AG04450 (cell line): ENCODE results near the gene SLC28A1. TPM values are rescaled to one million over a fixed set of nuclear protein-coding genes. Genes with fewer than 3 reads are reported as not detected.

Experiments
- CTCF ChIA-PET: fragments of 300-600, 350-600 bp; formaldehyde crosslinking; extraction: SDS; loops from one replicate; lab custom pipeline; 2022; ENCODE audit warnings: antibody characterized with exemption, inconsistent platforms; lab: Charles Lee
- POLR2A ChIA-PET: fragments of 350-600 bp; formaldehyde crosslinking; extraction: SDS; loops from one replicate; lab custom pipeline; 2021; ENCODE audit warnings: antibody characterized with exemption, inconsistent platforms; lab: Yijun Ruan, JAX
- DNase-seq: peaks from one replicate; pipeline ENCODE4 v3.0.0-alpha.2; 2011; ENCODE audit warnings: low read depth, low spot score
- H3K27ac ChIP-seq: one replicate; pipeline ENCODE4 v1.5.1; 2012; ENCODE audit warnings: low read depth, low read length, control low read depth
- H3K27me3 ChIP-seq: one replicate; pipeline ENCODE4 v1.6.0; 2012; ENCODE audit warnings: low read length; ENCODE audit not compliant: control insufficient read depth, insufficient read depth
- H3K4me3 ChIP-seq: 2 replicates; pipeline ENCODE4 v1.5.1; 2011; ENCODE audit warnings: mild to moderate bottlenecking, low read depth, low read length, control low read depth
- H3K9me3 ChIP-seq: 2 replicates; pipeline ENCODE4 v1.5.1; 2012; ENCODE audit warnings: low read length; ENCODE audit not compliant: control insufficient read depth, insufficient read depth
- CTCF ChIP-seq: IDR thresholded peaks from 2 replicates; pipeline ENCODE4 v1.5.1; 2011; ENCODE audit warnings: low read depth, low read length, control low read depth, inconsistent platforms
- polyA plus RNA-seq: library from polyadenylated mRNA; depleted of rRNA; stranded (reverse); fragments of >200 nt; gene quantifications from 2 replicates; pipeline ENCODE4 v1.2.3, GENCODE V29; 2011

SLC28A1 gene
- polyA plus RNA-seq, 1 experiment = not detected

- POLR2A ChIA-PET = no interaction called here
- TF ChIP-seq CTCF = no peak
These were observed 67.3 kb downstream of the SLC28A1 start for GRCh38 chr15:84951736-84952135.

GRCh38 chr15:84953136-84953535 is 68.7 kb downstream of the SLC28A1 start:
- DNase-seq = no peak
- POLR2A ChIA-PET = no interaction called here
- no peaks in the 10 kb centered on the region for H3K27me3 ChIP-seq
- no peaks in the 10 kb centered on the region for H3K9me3 ChIP-seq
- CTCF ChIA-PET = interaction anchor here (1.0 to 2.6 kb wide), 2 partner anchors 91 to 216 kb away, joined by 3 to 24 read pairs; no protein-coding TSS in a partner anchor
- H3K4me3 ChIP-seq = no peak overlapping the region
- TF ChIP-seq CTCF = no peak
- no peak overlapping the region for H3K27ac ChIP-seq

More at GRCh38 chr15:84951736-84952135, 67.3 kb downstream of the SLC28A1 start:
- Histone ChIP-seq H3K27ac (no peak overlapping the region), H3K4me3 (no peak overlapping the region), H3K9me3 (no peaks in the 10 kb centered on the region), H3K27me3 (no peaks in the 10 kb centered on the region)
- CTCF ChIA-PET = interaction anchor here (0.6 kb wide), 1 partner anchor 364 kb away, joined by 3 read pairs; no protein-coding TSS in a partner anchor
- no peak for DNase-seq

GRCh38 chr15:84953726-84954125 is 69.3 kb downstream of the SLC28A1 start:
- Histone ChIP-seq H3K27me3 (no peaks in the 10 kb centered on the region), H3K4me3 (no peak overlapping the region), H3K27ac (no peak overlapping the region), H3K9me3 (no peaks in the 10 kb centered on the region)
- TF ChIP-seq CTCF = no peak
- DNase-seq = no peak
- ChIA-PET POLR2A (no interaction called here), CTCF (interaction anchor here (0.6 to 2.6 kb wide), 5 partner anchors 84 to 373 kb away, joined by 3 to 24 read pairs (median 3); partner anchors contain the start of gene NMB)

GRCh38 chr15:84955089-84955848 is 70.8 kb downstream of the SLC28A1 start:
- H3K27ac ChIP-seq = no peak overlapping the region
- ChIA-PET POLR2A (interaction anchor here (0.6 kb wide), 2 partner anchors 25 to 85 kb away, joined by 3 read pairs; no protein-coding TSS in a partner anchor), CTCF (interaction anchor here (0.6 to 2.6 kb wide), 9 partner anchors 26 to 396 kb away, joined by 3 to 24 read pairs (median 6); no protein-coding TSS in a partner anchor)
- no peaks in the 10 kb centered on the region for H3K27me3 ChIP-seq
- peak; percentile 52 for DNase-seq
- no peaks in the 10 kb centered on the region for H3K9me3 ChIP-seq
- peak; percentile 94 for TF ChIP-seq CTCF
- H3K4me3 ChIP-seq = peak overlapping the region; percentile 23; the same call in 1 of the 2 replicates

GRCh38 chr15:84956199-84956598 is 71.7 kb downstream of the SLC28A1 start:
- H3K27ac ChIP-seq = no peak overlapping the region
- no peak overlapping the region for H3K4me3 ChIP-seq
- ChIA-PET CTCF (interaction anchor here (0.7 to 1.2 kb wide), 5 partner anchors 18 to 1391 kb away, joined by 3 to 14 read pairs (median 4); no protein-coding TSS in a partner anchor), POLR2A (no interaction called here)
- H3K27me3 ChIP-seq = no peaks in the 10 kb centered on the region
- DNase-seq = no peak
- no peaks in the 10 kb centered on the region for H3K9me3 ChIP-seq
- no peak for TF ChIP-seq CTCF
